Measurements from ENCODE around the gene PIP5K1B.
"Not testable (repeated sequence)": the region's sequence is repeated elsewhere in the genome, so short reads cannot be mapped to it uniquely, and the experiment has no call there.

Gene PIP5K1B

DNA sequence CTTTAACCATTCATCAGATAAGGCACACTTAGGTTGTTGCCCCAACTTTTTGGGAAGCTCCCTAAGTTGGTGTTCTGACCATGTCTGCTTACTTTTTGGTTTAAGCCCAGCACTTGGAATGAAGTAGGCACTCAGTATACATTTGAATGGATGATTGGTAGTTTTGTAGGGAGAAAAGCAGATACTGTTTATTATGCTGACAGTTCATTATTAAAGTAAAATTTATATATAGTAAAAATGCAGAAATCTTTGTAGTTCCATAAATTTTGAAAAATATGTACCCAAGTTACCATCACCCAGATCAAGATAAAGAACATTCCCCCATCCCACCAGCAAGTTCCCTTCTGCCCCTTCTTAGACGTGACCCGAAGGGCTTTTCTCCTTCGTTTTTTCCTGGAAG lies 273.5 kb downstream of the PIP5K1B start:
- no peak overlapping the region for H3K9ac ChIP-seq (ENCODE audit: insufficient read length)
- H3K36me3 ChIP-seq (ENCODE audit: insufficient read depth, low read length) = no peaks in the 10 kb centered on the region
- H3K9me3 ChIP-seq (ENCODE audit: low read depth, low read length) = no peaks in the 10 kb centered on the region
- no peak for DNase-seq (ENCODE audit: low read depth, low spot score)
- no peak for TF ChIP-seq FOXP2 (optimal IDR thresholded peaks at IDR 0.05; ENCODE audit: control extremely low read depth, extremely low read length, insufficient read depth)
- TF ChIP-seq EZH2 (IDR thresholded peaks at IDR 0.05) = no peak
- no peak overlapping the region for H3K27ac ChIP-seq
- H3K4me3 ChIP-seq = no peak overlapping the region

DNA sequence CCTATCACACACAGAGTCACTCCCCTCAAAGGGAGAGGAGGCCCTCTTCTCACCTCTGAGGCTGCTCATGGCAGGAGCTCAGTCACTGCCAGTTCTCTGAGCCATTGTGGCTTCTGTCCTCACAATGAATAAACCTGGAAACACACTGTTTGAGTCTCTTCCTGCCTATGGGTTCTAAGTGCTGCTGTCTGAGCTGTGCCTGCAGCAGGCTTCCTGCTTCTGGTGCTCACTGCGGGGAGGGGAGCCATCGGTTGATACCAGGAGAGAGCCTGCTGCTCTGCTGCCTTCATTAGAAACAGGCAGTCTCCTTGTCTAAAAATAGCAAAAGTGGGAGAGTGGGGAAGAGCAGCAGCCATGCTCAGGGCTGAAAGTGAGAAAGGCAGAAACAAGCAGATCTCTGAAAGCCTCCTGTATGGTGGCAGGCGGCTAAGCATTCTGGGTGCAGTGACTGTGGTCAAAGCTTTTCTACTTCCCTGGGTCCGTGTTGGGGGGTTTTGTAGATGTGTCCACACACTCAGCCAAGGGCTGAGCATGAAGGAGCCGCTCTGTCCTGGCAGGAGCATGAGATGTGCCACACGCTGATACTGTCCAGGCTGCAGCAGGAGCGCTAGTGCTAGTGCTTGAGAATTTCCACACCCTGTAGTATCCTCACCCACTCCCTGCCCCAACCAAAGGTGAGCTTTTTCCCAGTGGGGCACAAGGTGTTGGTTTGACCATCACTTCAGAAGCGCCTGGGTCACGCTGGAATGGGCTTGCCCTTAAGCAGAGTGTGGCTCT lies 274.7 kb downstream of the PIP5K1B start:
- H3K9ac ChIP-seq (ENCODE audit: insufficient read length) = no peak overlapping the region
- no peak for DNase-seq (ENCODE audit: low read depth, low spot score)
- H3K27ac ChIP-seq = no peak overlapping the region
- H3K36me3 ChIP-seq (ENCODE audit: insufficient read depth, low read length) = no peaks in the 10 kb centered on the region
- no peaks in the 10 kb centered on the region for H3K9me3 ChIP-seq (ENCODE audit: low read depth, low read length)
- TF ChIP-seq EZH2 (IDR thresholded peaks at IDR 0.05) = no peak
- no peak for TF ChIP-seq POLR2AphosphoS5 (IDR thresholded peaks at IDR 0.05; ENCODE audit: borderline replicate concordance, low read depth, low read length)
- H3K4me3 ChIP-seq = no peak overlapping the region

DNA sequence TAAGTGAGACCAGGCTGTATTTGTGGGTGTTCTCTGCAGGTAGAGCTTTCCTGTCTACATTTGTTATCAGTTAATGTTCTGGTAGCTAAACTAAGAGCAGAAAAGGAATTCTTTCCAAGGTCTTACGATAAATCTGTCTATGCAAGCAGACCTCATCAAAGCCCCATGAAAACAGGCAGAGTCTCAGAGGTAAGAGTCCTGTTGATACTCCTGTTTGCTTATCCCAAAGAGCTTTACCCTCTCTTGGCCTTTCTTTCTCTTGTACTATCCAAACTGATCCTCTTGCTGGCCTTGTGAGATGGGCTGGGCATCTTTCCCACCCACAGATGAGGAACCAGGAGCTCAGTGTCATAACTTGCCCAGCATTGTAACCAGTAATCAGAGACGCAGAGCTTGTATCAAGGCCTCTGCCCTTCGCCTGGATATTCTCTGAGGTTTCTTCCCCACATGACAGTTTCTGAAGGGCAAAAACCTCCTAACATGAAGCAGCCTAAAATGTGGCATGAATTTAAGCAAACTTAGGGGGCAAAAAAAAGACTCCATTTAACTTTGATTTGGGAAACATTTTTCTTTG lies 275.4 kb downstream of the PIP5K1B start:
- no peak overlapping the region for H3K9ac ChIP-seq (ENCODE audit: insufficient read length)
- H3K9me3 ChIP-seq (ENCODE audit: low read depth, low read length) = no peaks in the 10 kb centered on the region
- no peaks in the 10 kb centered on the region for H3K36me3 ChIP-seq (ENCODE audit: insufficient read depth, low read length)
- H3K4me3 ChIP-seq = no peak overlapping the region
- H3K27ac ChIP-seq = no peak overlapping the region
- TF ChIP-seq FOXP2 (optimal IDR thresholded peaks at IDR 0.05; ENCODE audit: control extremely low read depth, extremely low read length, insufficient read depth) = no peak
- TF ChIP-seq POLR2AphosphoS5 (IDR thresholded peaks at IDR 0.05; ENCODE audit: borderline replicate concordance, low read depth, low read length) = no peak
- no peak for TF ChIP-seq EZH2 (IDR thresholded peaks at IDR 0.05)
- DNase-seq (ENCODE audit: low read depth, low spot score) = no peak

DNA sequence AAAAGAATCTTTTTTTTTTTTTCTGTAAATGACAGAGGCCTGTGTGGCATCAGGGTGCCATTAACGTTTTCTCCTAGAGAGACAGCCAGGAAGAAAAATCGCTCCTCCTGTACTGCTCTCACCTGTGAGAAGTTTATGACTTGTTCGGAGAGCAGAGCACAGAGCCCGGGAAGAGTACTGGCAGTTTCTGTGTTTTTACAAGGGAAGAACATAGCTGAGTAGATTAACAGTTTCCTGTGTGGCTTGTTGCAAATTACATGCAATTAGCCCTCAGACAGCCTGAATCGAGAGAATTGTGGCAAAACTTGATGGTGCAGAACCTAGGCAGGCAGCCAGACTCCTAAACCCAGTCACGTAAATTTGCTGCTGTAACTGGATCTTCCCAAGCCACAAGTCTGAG lies 276.7 kb downstream of the PIP5K1B start:
- TF ChIP-seq FOXP2 (optimal IDR thresholded peaks at IDR 0.05; ENCODE audit: control extremely low read depth, extremely low read length, insufficient read depth) = no peak
- TF ChIP-seq POLR2AphosphoS5 (IDR thresholded peaks at IDR 0.05; ENCODE audit: borderline replicate concordance, low read depth, low read length) = peak; percentile 32; the same call in 1 of the 2 replicates
- TF ChIP-seq EZH2 (IDR thresholded peaks at IDR 0.05) = no peak
- Histone ChIP-seq H3K9ac (ENCODE audit: insufficient read length) (no peak overlapping the region), H3K9me3 (ENCODE audit: low read depth, low read length) (no peaks in the 10 kb centered on the region), H3K36me3 (ENCODE audit: insufficient read depth, low read length) (no peaks in the 10 kb centered on the region), H3K4me3 (no peak overlapping the region; the same call in 1 of the 2 replicates), H3K27ac (no peak overlapping the region)
- DNase-seq (ENCODE audit: low read depth, low spot score) = no peak

DNA sequence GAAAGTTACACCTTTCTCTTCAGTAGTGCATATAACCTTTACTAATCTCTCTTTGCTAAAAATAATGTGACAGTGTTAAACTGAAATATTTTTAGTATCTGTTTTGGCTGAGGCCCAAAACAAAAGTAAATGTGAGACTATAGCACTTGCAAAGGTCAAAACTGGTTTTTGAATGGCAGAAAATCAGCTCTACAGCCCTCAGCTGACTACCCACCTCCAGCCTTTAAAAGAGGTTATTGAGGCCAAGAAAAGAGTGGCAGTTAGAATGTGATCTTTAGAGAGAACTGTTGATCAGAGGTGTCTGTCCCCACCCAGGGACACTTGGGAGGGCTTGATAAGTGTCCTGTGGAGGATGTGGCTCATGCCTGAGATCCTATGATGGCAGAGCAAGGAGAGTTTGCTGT lies 278.0 kb downstream of the PIP5K1B start:
- H3K36me3 ChIP-seq (ENCODE audit: insufficient read depth, low read length) = no peaks in the 10 kb centered on the region
- DNase-seq (ENCODE audit: low read depth, low spot score) = no peak
- no peak overlapping the region for H3K27ac ChIP-seq
- H3K9me3 ChIP-seq (ENCODE audit: low read depth, low read length) = no peaks in the 10 kb centered on the region
- TF ChIP-seq EZH2 (IDR thresholded peaks at IDR 0.05) = no peak
- no peak for TF ChIP-seq FOXP2 (optimal IDR thresholded peaks at IDR 0.05; ENCODE audit: control extremely low read depth, extremely low read length, insufficient read depth)
- TF ChIP-seq POLR2AphosphoS5 (IDR thresholded peaks at IDR 0.05; ENCODE audit: borderline replicate concordance, low read depth, low read length) = no peak
- no peak overlapping the region for H3K4me3 ChIP-seq
- H3K9ac ChIP-seq (ENCODE audit: insufficient read length) = no peak overlapping the region

DNA sequence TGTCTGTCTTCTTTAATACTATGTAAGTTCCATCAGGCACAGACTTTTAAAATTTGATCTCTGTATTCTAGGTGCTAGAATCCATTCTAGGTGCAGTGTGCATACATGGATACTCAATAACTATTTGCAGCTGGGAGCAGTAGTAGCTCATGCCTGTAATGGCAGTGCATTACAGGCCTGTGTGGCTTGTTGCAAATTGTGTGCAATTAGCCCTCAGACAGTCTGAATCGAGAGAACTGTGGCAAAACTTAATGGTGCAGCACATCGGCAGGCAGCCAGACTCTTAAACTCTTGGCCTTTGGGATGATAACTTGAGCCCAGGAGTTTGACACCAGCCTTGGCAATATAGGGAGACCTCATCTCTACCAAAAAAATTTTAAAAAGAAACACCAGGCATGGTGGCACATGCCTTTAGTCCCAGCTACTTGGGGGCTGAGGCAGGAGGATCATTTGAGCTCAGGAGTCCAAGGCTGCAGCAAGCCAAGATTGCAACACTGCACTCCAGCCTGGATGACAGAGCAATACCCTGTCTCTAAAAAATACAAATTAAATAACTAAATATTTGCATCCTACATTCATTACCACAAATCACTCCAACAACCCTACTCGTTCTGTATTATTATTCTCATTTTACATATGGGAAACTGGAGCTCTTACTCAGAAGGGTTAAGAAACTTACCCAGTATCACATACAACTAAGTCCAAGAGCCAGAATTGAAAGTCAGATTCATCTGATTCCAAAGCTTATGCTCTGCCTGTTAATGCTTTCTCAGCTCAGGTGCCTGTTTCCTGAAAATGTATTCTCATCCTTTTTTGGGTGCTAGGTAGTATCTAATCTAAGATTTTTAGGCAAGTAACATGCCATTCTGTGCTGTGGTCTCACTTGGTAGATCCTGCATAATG lies 278.7 kb downstream of the PIP5K1B start:
- Histone ChIP-seq H3K36me3 (ENCODE audit: insufficient read depth, low read length) (no peaks in the 10 kb centered on the region), H3K27ac (no peak overlapping the region), H3K9ac (ENCODE audit: insufficient read length) (no peak overlapping the region), H3K9me3 (ENCODE audit: low read depth, low read length) (no peaks in the 10 kb centered on the region), H3K4me3 (no peak overlapping the region)
- TF ChIP-seq FOXP2 (optimal IDR thresholded peaks at IDR 0.05; ENCODE audit: control extremely low read depth, extremely low read length, insufficient read depth) (no peak), EZH2 (IDR thresholded peaks at IDR 0.05) (no peak), POLR2AphosphoS5 (IDR thresholded peaks at IDR 0.05; ENCODE audit: borderline replicate concordance, low read depth, low read length) (no peak)
- no peak for DNase-seq (ENCODE audit: low read depth, low spot score)

DNA sequence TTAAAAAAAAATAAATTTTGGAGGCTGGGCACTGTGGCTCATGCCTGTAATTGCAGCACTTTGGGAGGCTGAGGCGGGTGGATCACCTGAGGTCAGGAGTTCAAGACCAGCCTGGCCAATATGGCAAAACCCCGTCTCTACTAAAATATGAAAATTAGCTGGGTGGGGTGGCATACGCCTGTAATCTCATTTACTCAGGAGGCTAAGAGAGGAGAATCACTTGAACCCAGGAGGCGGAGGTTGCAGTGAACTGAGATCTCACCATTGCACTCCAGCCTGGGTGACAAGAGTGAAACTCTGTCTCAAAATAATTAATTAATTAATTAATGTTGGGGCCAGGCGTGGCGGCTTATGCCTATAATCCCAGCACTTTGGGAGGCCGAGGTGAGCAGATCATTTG lies 281.9 kb downstream of the PIP5K1B start:
- not testable (repeated sequence) for DNase-seq (ENCODE audit: low read depth, low spot score); H3K9me3 ChIP-seq (ENCODE audit: low read depth, low read length); H3K4me3 ChIP-seq; H3K27ac ChIP-seq; H3K36me3 ChIP-seq (ENCODE audit: insufficient read depth, low read length); H3K9ac ChIP-seq (ENCODE audit: insufficient read length)

DNA sequence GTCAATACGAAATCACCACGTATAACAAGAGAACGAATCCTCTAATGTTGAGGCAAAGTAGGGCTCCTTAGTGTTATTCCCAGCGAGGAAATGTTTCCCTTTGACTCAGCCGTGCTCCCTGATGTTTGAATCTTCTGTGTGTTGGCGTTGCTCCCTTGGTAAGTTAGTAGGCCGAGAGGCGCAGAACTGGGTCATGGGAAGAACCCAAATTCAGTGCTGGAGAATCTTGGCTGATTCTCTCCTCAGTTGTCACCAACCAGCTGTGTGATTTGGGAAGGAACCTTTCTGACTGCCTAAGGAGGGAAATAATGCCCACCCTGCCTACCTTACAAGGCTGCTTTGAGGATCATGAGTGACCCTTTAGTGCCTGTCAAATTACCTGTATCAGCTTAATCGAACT lies 286.4 kb downstream of the PIP5K1B start:
- Histone ChIP-seq H3K36me3 (ENCODE audit: insufficient read depth, low read length) (no peaks in the 10 kb centered on the region), H3K9me3 (ENCODE audit: low read depth, low read length) (no peaks in the 10 kb centered on the region), H3K27ac (no peak overlapping the region), H3K9ac (ENCODE audit: insufficient read length) (no peak overlapping the region), H3K4me3 (no peak overlapping the region)
- TF ChIP-seq POLR2AphosphoS5 (IDR thresholded peaks at IDR 0.05; ENCODE audit: borderline replicate concordance, low read depth, low read length) = no peak
- no peak for TF ChIP-seq EZH2 (IDR thresholded peaks at IDR 0.05)
- TF ChIP-seq FOXP2 (optimal IDR thresholded peaks at IDR 0.05; ENCODE audit: control extremely low read depth, extremely low read length, insufficient read depth) = no peak
- no peak for DNase-seq (ENCODE audit: low read depth, low spot score)
